Tibial nerve (tissue), 4 donors: ENCODE data around the gene TRIM65. TPM values are rescaled to one million over a fixed set of nuclear protein-coding genes. Genes with fewer than 3 reads are reported as not detected.

Experiments used
- DNase-seq, 2 donors: peaks; one replicate each; pipeline ENCODE4 v3.0.0-alpha.2; 2019; ENCODE audit warnings: low spot score in 2 of 2
- H3K27ac ChIP-seq, 4 donors: fragments of 200-600 bp; sonication (generic) in 3 of 4; one replicate each; pipeline ENCODE4 v1.5.1; 2017 to 2019; ENCODE audit warnings: mild to moderate bottlenecking in 1 of 4
- H3K27me3 ChIP-seq, 2 donors: fragments of 200-600 bp; sonication (generic) in 1 of 2; one replicate each; pipeline versions ENCODE4 v1.5.1 to v1.6.0; 2017 to 2019
- H3K36me3 ChIP-seq, 3 donors: fragments of 200-600 bp; sonication (generic); one replicate each; pipeline ENCODE4 v1.5.1; 2018 to 2019
- H3K4me1 ChIP-seq, 4 donors: fragments of 200-600 bp; sonication (generic) in 3 of 4; one replicate each; pipeline ENCODE4 v1.5.1; 2017 to 2019
- H3K4me3 ChIP-seq, 4 donors: fragments of 200-600 bp; sonication (generic) in 3 of 4; one replicate each; pipeline ENCODE4 v1.5.1; 2017 to 2019; ENCODE audit warnings: mild to moderate bottlenecking in 1 of 4, moderate library complexity in 1 of 4
- H3K9me3 ChIP-seq, 4 donors: fragments of 200-600 bp; sonication (generic) in 3 of 4; one replicate each; pipeline ENCODE4 v1.5.1; 2017 to 2019
- CTCF ChIP-seq, 5 experiments: fragments of 200-600 bp in 3 of 5; fragments of 450-650 bp in 2 of 5; sonication (generic) in 3 of 5; IDR thresholded peaks; one replicate each; pipeline ENCODE4 v1.5.1; 2016 to 2019; ENCODE audit warnings: antibody characterized with exemption in 5 of 5, mild to moderate bottlenecking in 3 of 5, moderate library complexity in 2 of 5
- EP300 ChIP-seq, 2 donors: sonication (generic); formaldehyde crosslinking; IDR thresholded peaks; one replicate each; pipeline ENCODE4 v1.6.1; 2017; ENCODE audit warnings: antibody characterized with exemption in 2 of 2, mild to moderate bottlenecking in 1 of 2
- POLR2A ChIP-seq, 2 donors: fragments of 450-650 bp; IDR thresholded peaks; one replicate each; pipeline ENCODE4 v1.6.1; 2017; ENCODE audit warnings: antibody characterized with exemption in 2 of 2, mild to moderate bottlenecking in 2 of 2, moderate library complexity in 2 of 2
- WGBS, 2 donors: methylation state at CpG; one replicate each; pipeline ENCODE4 v1.1.5; 2018; 5-methylcytosine and 5-hydroxymethylcytosine counted together
- total RNA-seq, 4 donors: library from RNA; depleted of rRNA; stranded (reverse); fragments of >200 nt; gene quantifications; one replicate each; pipeline ENCODE4 v1.1.0, GENCODE V29; 2016

TRIM65 gene
- 10 to 100 TPM; 40.2 to 68.1 (median 41.5) TPM for total RNA-seq

- DNase-seq: peak; percentile 67 to 76
- Histone ChIP-seq H3K9me3 (no peaks in the 10 kb centered on the region), H3K36me3 (peaks cover 3 to 53% (median 11%) of the 10 kb centered on the region in 3 donors), H3K27me3 (no peaks in the 10 kb centered on the region), H3K4me1 (peaks cover 0 to 51% (median 24%) of the 10 kb centered on the region in 4 donors), H3K4me3 (peak within 1 kb of the TSS; percentile 45 to 90 (median 66)), H3K27ac (peak within 1 kb of the TSS; percentile 53 to 92 (median 90))
- WGBS, 2 donors: 0 to 1% methylated on average over 27 to 79 of the region's 102 CpGs
- TF ChIP-seq POLR2A (IDR thresholded peaks at IDR 0.05) (peak in 1 of 2 donors; percentile 77), EP300 (IDR thresholded peaks at IDR 0.05) (peak in 1 of 2 donors; percentile 81), CTCF (IDR thresholded peaks at IDR 0.05) (peak; percentile 41 to 82 (median 58))
Observed at GRCh38 chr17:75896415-75897159, at the start of gene TRIM65. TRIM65 (minus strand) TSS chr17:75896951; CDS start chr17:75896937, 14 bp downstream.

GRCh38 chr17:75945211-75945610 lies 48.5 kb upstream of the TRIM65 start:
- Histone ChIP-seq H3K36me3 (peaks cover 0 to 68% (median 14%) of the 10 kb centered on the region in 3 donors), H3K9me3 (no peaks in the 10 kb centered on the region), H3K27me3 (no peaks in the 10 kb centered on the region), H3K4me3 (no peak overlapping the region), H3K27ac (no peak overlapping the region), H3K4me1 (peaks cover 0 to 19% (median 10%) of the 10 kb centered on the region in 4 donors)
- no peak for DNase-seq
- TF ChIP-seq CTCF (IDR thresholded peaks at IDR 0.05) (no peak), POLR2A (IDR thresholded peaks at IDR 0.05) (no peak), EP300 (IDR thresholded peaks at IDR 0.05) (no peak)
- 57 to 68% methylated on average over 2 of the region's 2 CpGs for WGBS, 2 donors

GRCh38 chr17:75943491-75943890 lies 46.7 kb upstream of the TRIM65 start:
- TF ChIP-seq EP300 (IDR thresholded peaks at IDR 0.05): no peak
- Histone ChIP-seq H3K27me3 (no peaks in the 10 kb centered on the region), H3K27ac (no peak overlapping the region), H3K4me3 (no peak overlapping the region), H3K4me1 (peaks cover 0 to 22% (median 12%) of the 10 kb centered on the region in 4 donors), H3K36me3 (peaks cover 0 to 50% (median 0%) of the 10 kb centered on the region in 3 donors), H3K9me3 (no peaks in the 10 kb centered on the region)
- WGBS, 2 donors: 90 to 95% methylated on average over 1 of the region's 1 CpG
- no peak for DNase-seq

GRCh38 chr17:75942473-75942872 lies 45.7 kb upstream of the TRIM65 start:
- Histone ChIP-seq H3K36me3 (peaks cover 0 to 40% (median 0%) of the 10 kb centered on the region in 3 donors), H3K27ac (no peak overlapping the region), H3K4me1 (peaks cover 0 to 22% (median 12%) of the 10 kb centered on the region in 4 donors), H3K9me3 (no peaks in the 10 kb centered on the region), H3K27me3 (no peaks in the 10 kb centered on the region), H3K4me3 (no peak overlapping the region)
- WGBS, 2 donors: 92 to 94% methylated on average over 4 of the region's 4 CpGs
- TF ChIP-seq EP300 (IDR thresholded peaks at IDR 0.05) (no peak), POLR2A (IDR thresholded peaks at IDR 0.05) (no peak), CTCF (IDR thresholded peaks at IDR 0.05) (no peak)
- DNase-seq: no peak

- no peak for TF ChIP-seq CTCF (IDR thresholded peaks at IDR 0.05)
- TF ChIP-seq EP300 (IDR thresholded peaks at IDR 0.05): no peak
- TF ChIP-seq POLR2A (IDR thresholded peaks at IDR 0.05): no peak
Observed at GRCh38 chr17:75941442-75941819, 44.7 kb upstream of the TRIM65 start.

More at GRCh38 chr17:75941442-75941819, 44.7 kb upstream of the TRIM65 start:
- H3K4me3 ChIP-seq: peak overlapping the region in 3 of 4 donors; percentile 65 to 95 (median 86)
- peak overlapping the region in 2 of 4 donors; percentile 9 to 86 for H3K27ac ChIP-seq
- H3K4me1 ChIP-seq: peaks cover 0 to 22% (median 12%) of the 10 kb centered on the region in 4 donors
- peaks cover 0 to 30% (median 0%) of the 10 kb centered on the region in 3 donors for H3K36me3 ChIP-seq
- no peak for DNase-seq
- no peaks in the 10 kb centered on the region for H3K27me3 ChIP-seq
- H3K9me3 ChIP-seq: no peaks in the 10 kb centered on the region
- 34 to 41% methylated on average over 6 of the region's 6 CpGs for whole genome bisulfite sequencing, 2 donors
